K562 (cell line): ENCODE measurements around the gene CCDC184. TPM values are rescaled to one million over a fixed set of nuclear protein-coding genes. Genes with fewer than 3 reads are reported as not detected.
A peak's percentile ranks its signal among the peaks of the same experiment; 100 is the strongest.

ENCODE experiments used
- CEBPZ ChIP-seq: fragments of 150-350 bp; IDR thresholded peaks from 2 replicates; pipeline ENCODE4 v1.6.1; 2014; ENCODE audit warnings: low read depth, mild to moderate bottlenecking, low read length, borderline replicate concordance
- CSDE1 ChIP-seq, 2 experiments: fragments of 450-650 bp; IDR thresholded peaks; 2 replicates each; pipeline ENCODE4 v1.6.1; 2016; ENCODE audit warnings: mild to moderate bottlenecking in 1 of 2
- CTBP1 ChIP-seq: fragments of 450-650 bp; IDR thresholded peaks from 2 replicates; pipeline ENCODE4 v1.6.1; 2016; ENCODE audit warnings: borderline replicate concordance
- ELF4 ChIP-seq: fragments of 450-650 bp; formaldehyde crosslinking; IDR thresholded peaks from 2 replicates; pipeline ENCODE4 v1.4.0; 2022; ENCODE audit warnings: missing genetic modification characterization
- FOXJ2 ChIP-seq: fragments of 200-800 bp; sonication (Bioruptor generic); IDR thresholded peaks from 2 replicates; pipeline ENCODE4 v1.6.1; 2016; ENCODE audit warnings: missing genetic modification characterization, missing compliant biosample characterization
- FOXK2 ChIP-seq, 2 experiments: fragments of 450-650 bp; IDR thresholded peaks in 1 of 2; conservative IDR thresholded peaks in 1 of 2; 2 replicates each; pipeline ENCODE4 v1.6.1; 2016; ENCODE audit warnings: low read depth in 2 of 2, mild to moderate bottlenecking in 1 of 2
- GTF2F1 ChIP-seq: IDR thresholded peaks from 2 replicates; pipeline ENCODE4 v1.6.1; 2011; ENCODE audit warnings: low read depth, low read length, improper control_type of control experiment
- HMGN3 ChIP-seq: IDR thresholded peaks from 2 replicates; pipeline ENCODE4 v1.6.1; 2011; ENCODE audit warnings: borderline replicate concordance, low read depth, mild to moderate bottlenecking, mixed read lengths, low read length; ENCODE audit not compliant: insufficient read length; ENCODE audit errors: extremely low read depth
- L3MBTL2 ChIP-seq: fragments of 450-650 bp; IDR thresholded peaks from 2 replicates; pipeline ENCODE4 v1.6.1; 2016; ENCODE audit warnings: mild to moderate bottlenecking, moderate library complexity
- LCOR ChIP-seq: sonication (generic); formaldehyde crosslinking; IDR thresholded peaks from 2 replicates; pipeline ENCODE4 v1.8.0; 2022; ENCODE audit warnings: mild to moderate bottlenecking, missing genetic modification reagents
- MAFF ChIP-seq: IDR thresholded peaks from 2 replicates; pipeline ENCODE4 v1.6.1; 2012; ENCODE audit warnings: low read length, improper control_type of control experiment
- MYNN ChIP-seq, 2 experiments: sonication (generic); formaldehyde crosslinking in 1 of 2; IDR thresholded peaks; 2 replicates each; pipeline versions ENCODE4 v1.5.0 to v1.6.1; 2016 to 2020; ENCODE audit warnings: antibody characterized with exemption in 1 of 2, missing genetic modification reagents in 1 of 2
- NBN ChIP-seq: fragments of 450-650 bp; IDR thresholded peaks from 2 replicates; pipeline ENCODE4 v1.6.1; 2016; ENCODE audit warnings: low read depth, mild to moderate bottlenecking
- NFIX ChIP-seq: fragments of 250-450 bp; sonication (Bioruptor Pico); IDR thresholded peaks from 2 replicates; pipeline ENCODE4 v1.4.0; 2020; ENCODE audit warnings: low read depth, mild to moderate bottlenecking, moderate library complexity
- PHF21A ChIP-seq: fragments of 450-650 bp; IDR thresholded peaks from 2 replicates; pipeline ENCODE4 v1.6.1; 2017; ENCODE audit warnings: low read depth, borderline replicate concordance
- POLR2G ChIP-seq: fragments of 200-400 bp; formaldehyde crosslinking; IDR thresholded peaks from 2 replicates; pipeline ENCODE4 v1.6.1; 2017; ENCODE audit warnings: low read depth, mild to moderate bottlenecking, antibody characterized with exemption, low read length, moderate library complexity
- RAD21 ChIP-seq, 2 experiments: fragments of 250-450 bp in 1 of 2; fragments of 450-650 bp in 1 of 2; sonication (Bioruptor Pico) in 1 of 2; formaldehyde crosslinking in 1 of 2; IDR thresholded peaks in 1 of 2; conservative IDR thresholded peaks in 1 of 2; 2 replicates each; pipeline versions ENCODE4 v1.4.0 to v1.8.0; 2020 to 2022; ENCODE audit warnings: mild to moderate bottlenecking in 2 of 2, moderate library complexity in 1 of 2
- SIN3B ChIP-seq: fragments of 450-650 bp; IDR thresholded peaks from 2 replicates; pipeline ENCODE4 v1.6.1; 2017; ENCODE audit warnings: low read depth, mild to moderate bottlenecking, moderate library complexity
- TOE1 ChIP-seq, 2 experiments: fragments of 450-650 bp in 1 of 2; sonication (generic) in 1 of 2; formaldehyde crosslinking in 1 of 2; IDR thresholded peaks; 2 replicates each; pipeline versions ENCODE4 v1.7.1 to v1.8.0; 2016 to 2022; ENCODE audit warnings: borderline replicate concordance in 2 of 2, mild to moderate bottlenecking in 2 of 2, antibody characterized with exemption in 1 of 2, inconsistent platforms in 1 of 2, low read depth in 1 of 2, missing genetic modification reagents in 1 of 2, moderate library complexity in 1 of 2
- ZNF274 ChIP-seq: IDR thresholded peaks from 2 replicates; pipeline ENCODE4 v1.6.1; 2011; ENCODE audit warnings: low read depth, mild to moderate bottlenecking, low read length, moderate library complexity, borderline replicate concordance
- ZNF551 ChIP-seq: fragments of 250-450 bp; sonication (Bioruptor Pico); IDR thresholded peaks from 2 replicates; pipeline ENCODE4 v1.5.0; 2021; ENCODE audit warnings: mild to moderate bottlenecking, moderate library complexity
- polyA plus RNA-seq, 8 experiments: library from polyadenylated mRNA; depleted of rRNA in 4 of 8; stranded (reverse) in 5 of 8; unstranded in 3 of 8; fragments of >200 nt; fragmentation: Nextera tagmentation in 2 of 8; fragmentation: Illumina TruSeq in 1 of 8; extraction: Ambion mirVana in 2 of 8; extraction: Trizol in 1 of 8; gene quantifications; 2 replicates each; pipeline versions ENCODE4 v1.2.1 to v1.2.3, GENCODE V29; 2011 to 2014; ENCODE audit warnings: inconsistent platforms in 1 of 8, missing spikeins in 1 of 8
- total RNA-seq, 7 experiments: library from RNA; depleted of rRNA in 6 of 7; stranded (reverse); fragments of >200 nt in 6 of 7; fragmentation: Illumina TruSeq in 2 of 7; extraction: Trizol in 2 of 7; gene quantifications; 2 replicates each; pipeline versions ENCODE4 v1.2.1 to v1.2.3, GENCODE V29; 2011 to 2021; ENCODE audit warnings: low replicate concordance in 1 of 7
- TF ChIP-seq, protein P1 (sequence below): fragments of 450-650 bp; IDR thresholded peaks from 2 replicates; pipeline ENCODE4 v1.7.1; 2018; ENCODE audit warnings: mild to moderate bottlenecking, low read depth; ENCODE audit not compliant: partially characterized antibody

CCDC184 gene
- total and polyA plus RNA-seq, 9 of the 15 experiments (the other 6 are each of a cell fraction or from before 2014, with no cell fraction given): 0.09 TPM; not detected in 8

- TF ChIP-seq RAD21 (CRISPR knock-in tag; conservative IDR thresholded peaks at IDR 0.05 in 1 of 2, IDR thresholded peaks at IDR 0.05 in 1 of 2): 0 out of 4 replicates have a peak, but pooled peaks of 1 of the 2 experiments have one; percentile 5
- TF ChIP-seq NBN: no peak
- peak; percentile 98 for TF ChIP-seq L3MBTL2
- no peak for TF ChIP-seq NFIX (CRISPR knock-in tag)
- TF ChIP-seq, protein P1, sequence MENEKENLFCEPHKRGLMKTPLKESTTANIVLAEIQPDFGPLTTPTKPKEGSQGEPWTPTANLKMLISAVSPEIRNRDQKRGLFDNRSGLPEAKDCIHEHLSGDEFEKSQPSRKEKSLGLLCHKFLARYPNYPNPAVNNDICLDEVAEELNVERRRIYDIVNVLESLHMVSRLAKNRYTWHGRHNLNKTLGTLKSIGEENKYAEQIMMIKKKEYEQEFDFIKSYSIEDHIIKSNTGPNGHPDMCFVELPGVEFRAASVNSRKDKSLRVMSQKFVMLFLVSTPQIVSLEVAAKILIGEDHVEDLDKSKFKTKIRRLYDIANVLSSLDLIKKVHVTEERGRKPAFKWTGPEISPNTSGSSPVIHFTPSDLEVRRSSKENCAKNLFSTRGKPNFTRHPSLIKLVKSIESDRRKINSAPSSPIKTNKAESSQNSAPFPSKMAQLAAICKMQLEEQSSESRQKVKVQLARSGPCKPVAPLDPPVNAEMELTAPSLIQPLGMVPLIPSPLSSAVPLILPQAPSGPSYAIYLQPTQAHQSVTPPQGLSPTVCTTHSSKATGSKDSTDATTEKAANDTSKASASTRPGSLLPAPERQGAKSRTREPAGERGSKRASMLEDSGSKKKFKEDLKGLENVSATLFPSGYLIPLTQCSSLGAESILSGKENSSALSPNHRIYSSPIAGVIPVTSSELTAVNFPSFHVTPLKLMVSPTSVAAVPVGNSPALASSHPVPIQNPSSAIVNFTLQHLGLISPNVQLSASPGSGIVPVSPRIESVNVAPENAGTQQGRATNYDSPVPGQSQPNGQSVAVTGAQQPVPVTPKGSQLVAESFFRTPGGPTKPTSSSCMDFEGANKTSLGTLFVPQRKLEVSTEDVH: no peak
- TF ChIP-seq FOXK2 (conservative IDR thresholded peaks at IDR 0.05 in 1 of 2, IDR thresholded peaks at IDR 0.05 in 1 of 2; ENCODE audit: low read depth in 2 of 2): no peak
- TF ChIP-seq ZNF551 (CRISPR knock-in tag): no peak
- no peak; the same call in 1 of the 2 replicates for TF ChIP-seq SIN3B
- no peak for TF ChIP-seq ELF4 (CRISPR knock-in tag)
- no peak for TF ChIP-seq FOXJ2 (tag)
- TF ChIP-seq CSDE1 (IDR thresholded peaks at IDR 0.05): peak in 1 of 2 experiments; percentile 58; a peak in 1 of 4 replicates
- TF ChIP-seq CTBP1: peak; percentile 83
- no peak for TF ChIP-seq CEBPZ
- TF ChIP-seq ZNF274: no peak
- no peak for TF ChIP-seq HMGN3
- TF ChIP-seq GTF2F1: peak; percentile 53; the same call in 1 of the 2 replicates
- 0 out of 2 replicates have a peak, but pooled peaks have one; percentile 27 for TF ChIP-seq TOE1 (IDR thresholded peaks at IDR 0.05; ENCODE audit: borderline replicate concordance)
- no peak for TF ChIP-seq TOE1 (CRISPR knock-in tag; IDR thresholded peaks at IDR 0.05; ENCODE audit: borderline replicate concordance, low read depth)
- no peak for TF ChIP-seq MYNN (IDR thresholded peaks at IDR 0.05)
- no peak for TF ChIP-seq MYNN (CRISPR knock-in tag; IDR thresholded peaks at IDR 0.05)
- TF ChIP-seq PHF21A: peak; percentile 75; the same call in 1 of the 2 replicates
- peak; percentile 99 for TF ChIP-seq POLR2G
- peak; percentile 45; the same call in 1 of the 2 replicates for TF ChIP-seq LCOR (CRISPR knock-in tag)
- TF ChIP-seq MAFF: no peak
Measured at GRCh38 chr12:48197971-48198671, 14.7 kb downstream of the CCDC184 start (continued).
